MCF 10A (cell line): ENCODE results near the gene AANAT. TPM values are rescaled to one million over a fixed set of nuclear protein-coding genes. Genes with fewer than 3 reads are reported as not detected.

Source experiments
- BruUV-seq: library from RNA; stranded (reverse); fragments of 400-500 nt; replicated peaks from 2 replicates; lab custom pipeline; 2021; lab: Mats Ljungman, UMichigan
- CTCF ChIA-PET: fragments of 300-600 bp; sonication (Branson Sonifier 250); formaldehyde crosslinking; extraction: SDS; loops from one replicate; lab custom pipeline; 2021; ENCODE audit warnings: antibody characterized with exemption, inconsistent platforms; lab: Yijun Ruan, JAX
- POLR2A ChIA-PET: fragments of 300-600, 350-650 bp; sonication (Branson Sonifier 250); formaldehyde crosslinking; extraction: SDS; loops from one replicate; lab custom pipeline; 2020; ENCODE audit warnings: antibody characterized with exemption, inconsistent platforms; lab: Yijun Ruan, JAX
- DNase-seq: peaks from one replicate; pipeline ENCODE4 v3.0.0-alpha.2; 2018; ENCODE audit not compliant: unreplicated experiment
- H3K27ac Mint-ChIP-seq: one replicate; pipeline ENCODE4 v1.8.0; 2022; ENCODE audit warnings: mild to moderate bottlenecking, low read depth, mixed read lengths; ENCODE audit not compliant: unreplicated experiment
- H3K27me3 Mint-ChIP-seq: one replicate; pipeline ENCODE4 v1.8.0; 2022; ENCODE audit warnings: mixed read lengths; ENCODE audit not compliant: insufficient read depth, unreplicated experiment
- H3K36me3 Mint-ChIP-seq: one replicate; pipeline ENCODE4 v1.8.0; 2022; ENCODE audit warnings: mild to moderate bottlenecking, moderate library complexity, mixed read lengths; ENCODE audit not compliant: insufficient read depth, unreplicated experiment
- H3K4me1 Mint-ChIP-seq: one replicate; pipeline ENCODE4 v1.8.0; 2022; ENCODE audit warnings: mixed read lengths; ENCODE audit not compliant: insufficient read depth, unreplicated experiment
- H3K4me3 Mint-ChIP-seq: one replicate; pipeline ENCODE4 v1.8.0; 2022; ENCODE audit warnings: mild to moderate bottlenecking, moderate library complexity, mixed read lengths; ENCODE audit not compliant: unreplicated experiment
- H3K9me3 Mint-ChIP-seq: one replicate; pipeline ENCODE4 v1.8.0; 2022; ENCODE audit warnings: mixed read lengths; ENCODE audit not compliant: unreplicated experiment
- CTCF ChIP-seq: fragments of 200-600 bp; IDR thresholded peaks from one replicate; pipeline ENCODE4 v1.8.0; 2022; ENCODE audit warnings: antibody characterized with exemption, mild to moderate bottlenecking; ENCODE audit not compliant: unreplicated experiment
- intact Hi-C: fragments of 100-400 bp; cut with micrococcal nuclease; formaldehyde crosslinking; loops from 2 replicates; pipeline ENCODE4 v1.14.1; 2022
- total RNA-seq: library from RNA; stranded (reverse); gene quantifications from 2 replicates; pipeline ENCODE4 v1.2.3, GENCODE V29; 2022

AANAT gene
- total RNA-seq, 1 experiment from 2014 or later, result not detected

- ChIA-PET CTCF (interaction anchor here (0.6 to 1.8 kb wide), 5 partner anchors 11 to 307 kb away, joined by 3 to 13 read pairs (median 3); no protein-coding TSS in a partner anchor), POLR2A (interaction anchor here (0.5 to 1.4 kb wide), 2 partner anchors 44 to 65 kb away, joined by 3 to 4 read pairs; partner anchors contain the start of gene SPHK1)
- no peak overlapping the region for H3K27ac Mint-ChIP-seq
- DNase-seq, result peak; percentile 16
- no peak overlapping the region for H3K4me3 Mint-ChIP-seq
- no peak for TF ChIP-seq CTCF
- intact Hi-C loops, result no loop called here
- H3K27me3 Mint-ChIP-seq, result no peaks in the 10 kb centered on the region
- H3K4me1 Mint-ChIP-seq, result no peaks in the 10 kb centered on the region
- H3K9me3 Mint-ChIP-seq, result no peaks in the 10 kb centered on the region
- BruUV-seq, result no TSS peak
- peaks cover 4% of the 10 kb centered on the region for H3K36me3 Mint-ChIP-seq
Measured at GRCh38 chr17:76428511-76428910, 38.9 kb upstream of the AANAT start.

- Mint-ChIP-seq H3K9me3 (no peaks in the 10 kb centered on the region), H3K4me3 (no peak overlapping the region), H3K36me3 (peaks cover 4% of the 10 kb centered on the region), H3K27me3 (no peaks in the 10 kb centered on the region), H3K4me1 (peaks cover 10% of the 10 kb centered on the region), H3K27ac (no peak overlapping the region)
- BruUV-seq, result no TSS peak
- CTCF ChIA-PET, result interaction anchor here (0.9 to 1.9 kb wide), 6 partner anchors 14 to 33 kb away, joined by 3 to 5 read pairs (median 4); no protein-coding TSS in a partner anchor
- DNase-seq, result no peak
- TF ChIP-seq CTCF, result no peak
- intact Hi-C loops, result no loop called here
- POLR2A ChIA-PET, result no interaction called here
Measured at GRCh38 chr17:76431509-76431908, 35.9 kb upstream of the AANAT start.

- H3K27me3 Mint-ChIP-seq, result no peaks in the 10 kb centered on the region
- H3K27ac Mint-ChIP-seq, result no peak overlapping the region
- CTCF ChIA-PET, result interaction anchor here (0.9 kb wide), 1 partner anchor 23 kb away, joined by 3 read pairs; no protein-coding TSS in a partner anchor
- BruUV-seq, result no TSS peak
- intact Hi-C loops, result no loop called here
- H3K4me1 Mint-ChIP-seq, result peaks cover 10% of the 10 kb centered on the region
- peaks cover 4% of the 10 kb centered on the region for H3K36me3 Mint-ChIP-seq
- DNase-seq, result no peak
- H3K9me3 Mint-ChIP-seq, result no peaks in the 10 kb centered on the region
- no peak overlapping the region for H3K4me3 Mint-ChIP-seq
- no peak for TF ChIP-seq CTCF
- POLR2A ChIA-PET, result no interaction called here
Measured at GRCh38 chr17:76432004-76432403, 35.4 kb upstream of the AANAT start.

DNA sequence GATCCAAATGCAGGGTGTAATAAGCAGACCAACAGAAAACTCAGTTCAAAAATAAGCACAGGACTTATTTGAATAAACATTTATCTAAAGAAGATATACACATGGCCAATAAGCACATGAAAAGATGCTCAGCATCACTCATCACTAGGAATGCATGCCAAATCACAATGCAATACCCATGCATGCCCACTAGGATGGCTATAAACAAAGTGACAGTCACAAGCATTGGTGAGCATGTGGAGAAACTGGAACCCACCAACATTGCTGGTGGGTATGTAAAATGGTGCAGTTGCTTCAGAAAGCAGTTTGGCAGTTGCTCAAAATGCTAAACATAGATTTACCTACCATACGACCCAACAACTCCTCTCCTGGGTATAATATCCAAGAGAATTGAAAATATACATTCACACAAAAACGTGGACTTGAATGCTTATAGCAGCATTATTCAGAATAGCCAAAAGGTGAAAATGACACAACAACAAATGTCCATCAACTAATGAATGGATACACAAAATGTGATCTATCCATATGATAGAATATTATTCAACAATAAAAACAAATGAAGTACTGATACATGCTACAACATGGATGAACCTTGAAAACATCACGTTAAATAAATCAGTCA lies 34.6 kb upstream of the AANAT start:
- ChIA-PET CTCF (no interaction called here), POLR2A (no interaction called here)
- TF ChIP-seq CTCF, result peak; percentile 43
- H3K27me3 Mint-ChIP-seq, result no peaks in the 10 kb centered on the region
- no peaks in the 10 kb centered on the region for H3K9me3 Mint-ChIP-seq
- intact Hi-C loops, result no loop called here
- peak; percentile 24 for DNase-seq
- peaks cover 4% of the 10 kb centered on the region for H3K36me3 Mint-ChIP-seq
- no TSS peak for BruUV-seq
- no peak overlapping the region for H3K27ac Mint-ChIP-seq
- peaks cover 13% of the 10 kb centered on the region for H3K4me1 Mint-ChIP-seq
- no peak overlapping the region for H3K4me3 Mint-ChIP-seq
